Activated T-helper 1 cell treated with anti-CD3 and anti-CD28 coated beads, Interleukin-12 subunit alpha, Interleukin-12 subunit beta, Interleukin-2, Interleukin-4 antibody, amounts not matched to agents 30 ng/mL and 10 ng/mL and 1 ng/mL, durations not matched to agents 14 hours and 24 hours and 36 hours (primary cell): Measurements from ENCODE around the gene PHIP. TPM values are rescaled to one million over a fixed set of nuclear protein-coding genes. Genes with fewer than 3 reads are reported as not detected.
A peak's percentile ranks its signal among the peaks of the same experiment; 100 is the strongest.

Experiments
- DNase-seq: peaks from one replicate; pipeline ENCODE4 v3.0.0; 2021; ENCODE audit warnings: low spot score
- H3K27ac Mint-ChIP-seq: one replicate; pipeline ENCODE4 v1.8.0; 2021; ENCODE audit warnings: mild to moderate bottlenecking, mixed read lengths
- H3K27me3 Mint-ChIP-seq: one replicate; pipeline ENCODE4 v1.8.0; 2022; ENCODE audit warnings: mild to moderate bottlenecking, moderate library complexity, mixed read lengths; ENCODE audit not compliant: insufficient read depth
- H3K36me3 Mint-ChIP-seq: one replicate; pipeline ENCODE4 v1.8.0; 2021; ENCODE audit warnings: low read depth, mixed read lengths
- H3K4me1 Mint-ChIP-seq: one replicate; pipeline ENCODE4 v1.8.0; 2021; ENCODE audit warnings: low read depth, mixed read lengths
- H3K4me3 Mint-ChIP-seq: one replicate; pipeline ENCODE4 v1.8.0; 2021; ENCODE audit warnings: mild to moderate bottlenecking, moderate library complexity, mixed read lengths
- H3K9me3 Mint-ChIP-seq: one replicate; pipeline ENCODE4 v1.8.0; 2021; ENCODE audit warnings: mixed read lengths
- intact Hi-C: fragments of 100-400 bp; cut with micrococcal nuclease; formaldehyde crosslinking; loops from one replicate; pipeline ENCODE4 v1.15.1; 2024
- total RNA-seq: library from RNA; stranded (reverse); gene quantifications from 2 replicates; pipeline ENCODE4 v1.2.3, GENCODE V29; 2022

The PHIP gene
- total RNA-seq, 1 donor from 2014 or later, result 34.8 TPM

DNA sequence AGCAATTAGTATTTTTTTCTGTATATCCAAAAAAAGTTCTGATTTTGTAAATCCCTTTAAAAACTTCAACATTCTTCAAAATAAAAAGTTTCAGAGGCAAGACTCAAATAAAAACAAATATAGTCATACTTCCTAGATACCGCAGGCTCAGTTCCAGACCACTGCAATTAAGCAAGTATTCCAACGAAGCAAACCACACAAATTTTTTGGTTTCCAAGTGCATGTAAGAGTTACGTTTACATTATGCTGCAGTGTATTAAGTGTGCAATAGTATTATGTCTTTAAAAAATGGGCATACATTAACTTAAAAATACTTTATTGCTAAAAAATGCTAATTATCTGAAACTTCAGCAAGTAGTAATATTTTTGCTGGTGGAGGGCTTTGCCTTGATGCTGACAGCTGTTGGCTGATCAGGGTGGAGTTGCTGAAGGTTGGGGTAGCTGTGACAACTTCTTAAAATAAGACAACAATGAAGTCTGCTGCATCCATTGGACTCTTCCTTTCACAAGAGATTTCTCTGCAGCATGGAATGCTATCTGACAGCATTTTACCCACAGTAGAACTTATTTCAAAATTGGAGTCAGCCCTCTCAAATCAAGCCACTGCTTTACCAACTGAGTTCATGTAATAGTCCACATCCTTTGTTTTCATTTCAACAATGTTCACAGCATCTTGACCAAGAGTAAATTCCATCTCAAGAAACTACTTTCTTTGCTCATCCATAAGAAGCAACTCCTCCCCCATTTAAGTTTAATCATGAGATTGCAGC is 46.0 kb downstream of the PHIP start:
- peaks cover 6% of the 10 kb centered on the region for H3K9me3 Mint-ChIP-seq
- H3K36me3 Mint-ChIP-seq, result peaks cover 43% of the 10 kb centered on the region
- H3K27ac Mint-ChIP-seq, result no peak overlapping the region
- H3K4me3 Mint-ChIP-seq, result no peak overlapping the region
- peaks cover 38% of the 10 kb centered on the region for H3K4me1 Mint-ChIP-seq
- intact Hi-C loops, result no loop called here
- no peak for DNase-seq
- H3K27me3 Mint-ChIP-seq, result no peaks in the 10 kb centered on the region

DNA sequence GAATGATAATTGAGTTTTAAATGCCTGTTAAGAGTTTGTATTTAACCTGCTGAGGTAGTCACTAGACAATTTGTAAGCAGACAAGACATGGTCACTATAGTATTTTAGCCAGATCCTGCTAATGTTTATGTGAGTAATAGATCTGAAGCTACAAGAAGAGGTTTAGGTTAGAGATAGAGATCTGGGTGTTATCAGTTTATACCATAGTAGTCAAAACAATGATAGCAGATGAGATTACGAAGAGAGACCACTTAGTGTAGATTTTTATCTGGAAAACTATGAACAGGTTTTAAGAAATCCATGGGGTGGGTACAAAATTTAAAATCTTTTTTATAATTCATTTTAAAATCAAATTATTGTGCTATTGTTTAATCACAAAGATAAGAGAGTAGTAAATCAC is 47.5 kb downstream of the PHIP start:
- Mint-ChIP-seq H3K27me3 (no peaks in the 10 kb centered on the region), H3K9me3 (peaks cover 6% of the 10 kb centered on the region), H3K27ac (no peak overlapping the region), H3K4me1 (peaks cover 31% of the 10 kb centered on the region), H3K4me3 (no peak overlapping the region), H3K36me3 (peaks cover 34% of the 10 kb centered on the region)
- intact Hi-C loops, result no loop called here
- no peak for DNase-seq

DNA sequence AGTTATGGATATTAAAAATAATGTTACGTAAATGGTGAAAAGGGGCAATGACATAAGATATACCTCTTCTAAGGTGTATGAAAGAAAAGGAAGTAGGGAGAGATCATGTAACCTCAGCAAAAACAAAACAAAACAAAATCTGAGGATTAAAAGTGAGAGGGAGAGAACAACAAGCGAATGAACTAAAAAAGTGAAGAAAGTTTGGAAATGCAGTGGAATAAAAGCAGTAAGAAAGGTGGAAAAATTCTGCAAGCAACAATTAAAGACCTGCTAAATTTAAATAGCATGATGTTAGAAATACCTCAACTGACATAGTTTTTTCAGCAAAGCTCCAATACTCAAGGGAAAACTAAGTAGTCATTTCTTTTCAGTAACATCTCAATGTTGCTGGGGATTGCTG is 48.0 kb downstream of the PHIP start:
- Mint-ChIP-seq H3K36me3 (peaks cover 33% of the 10 kb centered on the region), H3K27ac (no peak overlapping the region), H3K9me3 (peaks cover 4% of the 10 kb centered on the region), H3K4me1 (peaks cover 28% of the 10 kb centered on the region), H3K4me3 (no peak overlapping the region), H3K27me3 (no peaks in the 10 kb centered on the region)
- intact Hi-C loops, result no loop called here
- DNase-seq, result no peak

DNA sequence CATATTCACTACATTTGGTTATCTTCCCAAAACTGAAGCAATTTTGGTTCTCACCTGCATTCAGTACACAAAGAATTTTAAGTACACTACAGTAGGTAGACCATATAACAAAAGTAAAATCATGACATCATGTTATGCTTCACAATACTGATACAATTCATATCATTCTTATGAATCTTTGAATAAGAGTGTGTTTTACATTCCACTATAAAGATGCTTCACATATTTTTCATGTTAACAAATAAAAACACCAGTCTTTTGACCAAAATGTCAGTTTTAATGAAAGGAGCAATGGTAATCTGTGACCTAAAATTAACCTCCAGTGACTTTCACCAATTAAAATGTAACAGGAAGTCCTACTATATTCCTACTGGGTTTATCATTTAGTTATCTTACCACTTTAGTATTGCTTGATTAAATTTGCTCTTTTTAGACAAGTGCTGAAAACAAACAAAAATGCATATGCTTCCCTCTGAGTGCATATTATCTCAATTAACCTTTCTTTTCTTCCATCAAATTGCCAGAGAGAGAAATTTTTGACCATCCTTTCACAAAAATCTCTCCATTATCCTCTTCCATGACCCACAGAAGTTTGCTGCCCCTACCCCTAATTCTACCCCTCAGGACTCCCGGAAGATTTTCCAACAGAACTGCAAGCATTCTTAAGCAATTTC is 49.3 kb downstream of the PHIP start:
- intact Hi-C loops, result no loop called here
- Mint-ChIP-seq H3K4me3 (no peak overlapping the region), H3K36me3 (peaks cover 29% of the 10 kb centered on the region), H3K4me1 (peaks cover 22% of the 10 kb centered on the region), H3K27me3 (no peaks in the 10 kb centered on the region), H3K27ac (peak overlapping the region; percentile 14), H3K9me3 (no peaks in the 10 kb centered on the region)
- DNase-seq, result no peak

DNA sequence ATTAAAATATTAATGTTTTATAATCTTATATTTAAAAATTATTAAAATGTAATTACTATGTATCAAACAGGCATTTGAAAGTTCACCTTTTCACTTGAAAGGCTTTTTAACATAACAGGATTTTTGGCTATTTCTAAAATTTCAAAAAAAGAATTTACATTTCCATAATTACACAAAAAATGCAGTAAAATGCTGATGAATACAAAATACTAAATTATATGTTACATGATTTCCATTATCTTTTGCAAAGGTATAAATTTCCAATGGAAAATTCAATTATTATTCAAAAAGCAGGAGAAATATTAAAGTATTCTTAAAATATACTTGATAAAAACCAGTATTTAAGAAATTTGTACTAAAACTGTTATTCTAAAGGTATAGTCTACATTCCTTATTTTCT is 66.1 kb downstream of the PHIP start:
- H3K4me3 Mint-ChIP-seq, result no peak overlapping the region
- H3K9me3 Mint-ChIP-seq, result no peaks in the 10 kb centered on the region
- H3K36me3 Mint-ChIP-seq, result peaks cover 24% of the 10 kb centered on the region
- H3K4me1 Mint-ChIP-seq, result no peaks in the 10 kb centered on the region
- intact Hi-C loops, result loop anchor here (5.0 kb wide), 1 partner anchor 50 kb away; no protein-coding TSS in a partner anchor
- no peaks in the 10 kb centered on the region for H3K27me3 Mint-ChIP-seq
- DNase-seq, result no peak
- H3K27ac Mint-ChIP-seq, result no peak overlapping the region

DNA sequence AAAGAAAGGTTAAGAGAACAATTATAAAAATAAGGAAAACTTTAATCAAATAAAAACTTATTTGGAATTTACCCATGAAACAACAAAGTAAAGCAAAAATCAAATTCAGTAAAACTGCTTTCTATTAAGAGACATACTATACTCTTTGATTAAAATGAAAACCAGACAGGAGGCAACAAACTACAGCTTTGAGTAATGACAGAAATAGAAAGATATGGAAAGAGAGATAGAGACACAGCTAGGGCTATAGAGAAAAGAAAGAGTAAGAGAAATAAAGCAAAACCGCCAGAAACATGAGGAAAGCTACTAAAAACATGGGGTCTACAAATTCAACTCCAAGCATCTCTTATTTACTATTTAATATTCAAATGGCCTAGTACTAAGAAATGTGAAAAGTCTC is 67.6 kb downstream of the PHIP start:
- H3K27ac Mint-ChIP-seq, result no peak overlapping the region
- peaks cover 20% of the 10 kb centered on the region for H3K36me3 Mint-ChIP-seq
- DNase-seq, result no peak
- H3K9me3 Mint-ChIP-seq, result no peaks in the 10 kb centered on the region
- intact Hi-C loops, result loop anchor here (5.0 kb wide), 1 partner anchor 48 kb away; no protein-coding TSS in a partner anchor
- H3K4me3 Mint-ChIP-seq, result no peak overlapping the region
- no peaks in the 10 kb centered on the region for H3K4me1 Mint-ChIP-seq
- no peaks in the 10 kb centered on the region for H3K27me3 Mint-ChIP-seq

DNA sequence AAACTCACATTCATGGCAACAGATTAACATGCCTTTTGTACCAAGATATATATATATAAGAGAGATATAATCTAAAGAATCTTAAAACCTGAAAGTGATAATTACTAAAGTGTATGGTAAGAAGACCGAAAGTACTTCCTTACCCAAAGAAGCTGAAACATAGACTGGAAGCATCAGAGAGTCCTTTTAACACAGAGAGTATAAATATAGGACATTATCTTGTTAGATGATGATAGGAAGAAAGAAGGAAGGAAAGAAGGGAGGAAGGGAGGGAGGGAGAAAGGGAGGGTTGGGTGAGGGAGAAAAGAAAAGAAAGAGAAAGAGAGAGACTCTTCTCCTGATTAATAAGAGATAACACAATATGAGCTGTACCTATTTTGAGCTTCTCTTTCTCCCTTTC is 68.2 kb downstream of the PHIP start:
- Mint-ChIP-seq H3K4me3 (no peak overlapping the region), H3K27me3 (no peaks in the 10 kb centered on the region), H3K27ac (peak overlapping the region; percentile 62), H3K9me3 (no peaks in the 10 kb centered on the region), H3K36me3 (peaks cover 15% of the 10 kb centered on the region), H3K4me1 (no peaks in the 10 kb centered on the region)
- no peak for DNase-seq
- intact Hi-C loops, result loop anchor here (5.0 kb wide), 1 partner anchor 48 kb away; no protein-coding TSS in a partner anchor

DNA sequence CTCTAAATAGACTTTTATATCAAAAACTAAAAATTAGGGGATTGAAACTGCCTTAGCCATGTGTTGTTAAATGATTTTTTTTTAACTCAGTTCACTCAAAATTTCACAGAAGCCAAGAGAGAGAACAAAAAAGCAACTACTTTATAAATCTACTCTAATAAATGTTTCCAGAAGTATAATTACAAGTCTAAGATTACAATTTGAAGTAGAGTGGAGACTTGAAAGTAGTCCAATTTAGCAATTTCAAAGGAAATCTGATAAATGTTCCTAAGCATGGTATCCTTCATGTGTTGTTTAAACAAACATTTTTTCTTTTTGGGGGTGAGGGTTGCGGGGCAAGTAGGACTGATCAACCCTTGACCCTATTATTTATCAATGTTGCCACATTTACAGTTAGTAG is 72.6 kb downstream of the PHIP start:
- Mint-ChIP-seq H3K36me3 (peaks cover 31% of the 10 kb centered on the region), H3K27me3 (no peaks in the 10 kb centered on the region), H3K9me3 (no peaks in the 10 kb centered on the region), H3K4me1 (no peaks in the 10 kb centered on the region), H3K27ac (no peak overlapping the region), H3K4me3 (no peak overlapping the region)
- intact Hi-C loops, result no loop called here
- no peak for DNase-seq

DNA sequence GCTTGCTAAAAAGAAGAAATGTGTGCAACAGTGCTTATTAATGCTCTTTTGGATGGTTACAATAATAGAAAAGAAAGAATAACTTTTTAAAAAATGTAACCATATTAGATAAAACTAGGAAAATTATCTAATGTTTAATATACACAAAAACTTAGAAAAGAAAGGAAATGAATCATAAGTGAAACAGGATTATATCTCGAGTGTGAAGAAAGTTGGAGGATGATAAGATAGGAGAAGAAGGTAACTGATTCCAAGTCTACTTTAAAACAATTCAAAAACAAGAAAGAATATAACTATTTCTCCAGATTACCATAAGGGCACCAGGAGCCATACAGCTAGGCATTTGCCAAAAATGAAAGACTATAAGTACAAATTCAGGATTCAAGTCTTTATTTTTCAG is 73.0 kb downstream of the PHIP start:
- DNase-seq, result no peak
- H3K27me3 Mint-ChIP-seq, result no peaks in the 10 kb centered on the region
- intact Hi-C loops, result no loop called here
- no peaks in the 10 kb centered on the region for H3K9me3 Mint-ChIP-seq
- no peak overlapping the region for H3K27ac Mint-ChIP-seq
- H3K4me3 Mint-ChIP-seq, result no peak overlapping the region
- H3K36me3 Mint-ChIP-seq, result peaks cover 32% of the 10 kb centered on the region
- no peaks in the 10 kb centered on the region for H3K4me1 Mint-ChIP-seq

DNA sequence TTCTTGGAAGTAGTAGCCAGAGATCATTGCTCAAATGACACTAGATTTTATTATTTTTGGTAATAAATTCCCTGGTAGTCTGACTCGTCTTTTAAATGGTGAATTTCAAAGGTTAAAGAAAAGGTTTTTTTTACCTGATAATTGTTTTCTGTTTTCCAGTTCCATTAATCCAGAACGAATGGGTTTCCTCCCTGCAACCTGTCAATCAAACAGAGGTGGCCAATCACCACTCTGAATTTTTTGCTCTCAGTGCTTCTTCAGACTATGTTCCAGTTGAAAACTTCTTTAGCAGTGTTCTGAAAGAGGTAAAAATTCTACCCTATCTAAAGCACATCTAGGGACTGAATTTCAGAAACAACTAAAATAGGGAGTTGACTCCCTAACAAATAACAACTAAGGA is 73.8 kb downstream of the PHIP start:
- no peak for DNase-seq
- Mint-ChIP-seq H3K4me3 (no peak overlapping the region), H3K9me3 (no peaks in the 10 kb centered on the region), H3K36me3 (peaks cover 33% of the 10 kb centered on the region), H3K4me1 (no peaks in the 10 kb centered on the region), H3K27me3 (no peaks in the 10 kb centered on the region), H3K27ac (no peak overlapping the region)
- intact Hi-C loops, result no loop called here

DNA sequence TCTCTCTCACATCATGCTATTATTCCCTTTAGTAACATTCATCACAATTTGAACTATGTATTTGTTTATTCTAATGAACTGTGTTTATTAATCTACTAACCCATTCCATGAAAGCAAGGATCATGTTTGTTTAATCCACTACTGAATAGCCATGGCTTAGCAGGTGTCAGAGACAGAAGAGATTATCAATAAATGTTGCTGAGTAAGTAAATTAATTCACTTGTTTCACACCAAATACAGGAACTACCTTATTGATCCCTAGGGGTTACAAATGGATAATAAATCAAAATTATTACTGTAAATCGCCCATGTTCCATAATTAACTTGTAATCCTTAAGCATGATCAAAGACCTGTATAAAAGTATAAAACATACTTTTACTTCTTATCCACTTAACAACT is 76.6 kb downstream of the PHIP start:
- Mint-ChIP-seq H3K27me3 (no peaks in the 10 kb centered on the region), H3K4me1 (no peaks in the 10 kb centered on the region), H3K36me3 (peaks cover 43% of the 10 kb centered on the region), H3K9me3 (no peaks in the 10 kb centered on the region), H3K27ac (no peak overlapping the region), H3K4me3 (no peak overlapping the region)
- intact Hi-C loops, result no loop called here
- DNase-seq, result no peak

DNA sequence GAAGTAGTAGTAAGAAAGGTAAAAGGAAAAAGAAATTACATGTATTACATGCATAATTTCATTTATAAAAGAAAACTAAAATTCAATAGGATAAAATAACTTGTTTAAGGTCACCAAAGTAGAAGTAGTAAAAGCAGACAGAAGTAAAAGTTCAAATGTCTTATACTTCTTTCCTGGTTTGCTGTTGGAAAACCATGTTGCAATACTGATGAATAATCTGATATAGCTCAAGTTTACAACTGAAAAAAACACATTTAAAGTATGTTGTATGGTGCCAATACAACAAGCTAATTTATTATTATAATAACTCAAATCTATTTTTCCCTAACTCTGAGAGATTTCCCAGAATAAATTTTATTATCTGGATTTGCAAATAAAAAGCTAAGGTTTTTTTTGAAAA is 78.3 kb downstream of the PHIP start:
- no peak for DNase-seq
- H3K4me1 Mint-ChIP-seq, result no peaks in the 10 kb centered on the region
- intact Hi-C loops, result no loop called here
- no peak overlapping the region for H3K27ac Mint-ChIP-seq
- H3K4me3 Mint-ChIP-seq, result no peak overlapping the region
- no peaks in the 10 kb centered on the region for H3K27me3 Mint-ChIP-seq
- H3K36me3 Mint-ChIP-seq, result peaks cover 50% of the 10 kb centered on the region
- H3K9me3 Mint-ChIP-seq, result no peaks in the 10 kb centered on the region

DNA sequence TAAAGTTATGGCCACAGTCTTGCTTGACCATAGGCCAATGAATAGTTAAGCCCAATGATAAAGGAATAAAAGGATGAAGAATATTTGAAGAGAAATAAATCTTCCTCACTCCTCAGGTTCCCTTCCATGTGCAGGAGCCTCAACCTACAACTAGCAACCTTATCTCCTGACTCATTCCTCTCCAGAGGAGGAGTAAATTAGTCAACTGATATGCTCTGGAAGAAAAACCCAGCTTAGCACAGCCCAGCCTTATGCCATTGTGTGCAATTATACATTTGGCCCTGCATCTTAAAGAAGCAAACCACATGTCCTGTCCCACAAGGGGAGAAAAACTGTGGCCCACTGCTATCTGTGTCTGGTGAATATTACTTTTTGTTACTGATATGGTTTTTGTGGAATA is 82.1 kb downstream of the PHIP start:
- no peaks in the 10 kb centered on the region for H3K27me3 Mint-ChIP-seq
- intact Hi-C loops, result no loop called here
- no peak overlapping the region for H3K27ac Mint-ChIP-seq
- peaks cover 55% of the 10 kb centered on the region for H3K36me3 Mint-ChIP-seq
- DNase-seq, result no peak
- H3K9me3 Mint-ChIP-seq, result peaks cover 5% of the 10 kb centered on the region
- H3K4me1 Mint-ChIP-seq, result peaks cover 5% of the 10 kb centered on the region
- H3K4me3 Mint-ChIP-seq, result no peak overlapping the region
